HG02623 (cell line): ENCODE data around the gene RABEP2.
"Not testable (repeated sequence)": the region's sequence is repeated elsewhere in the genome, so short reads cannot be mapped to it uniquely, and the experiment has no call there.

Experiments
- ATAC-seq: cut with Tn5 transposase; IDR thresholded peaks from one replicate; pipeline ENCODE4 v1.9.1; 2021; ENCODE audit warnings: moderate library complexity; ENCODE audit not compliant: unreplicated experiment

RABEP2 gene

GRCh38 chr16:28879841-28880588 is 45.0 kb downstream of the RABEP2 start:
- ATAC-seq = peak; percentile 85

- ATAC-seq = peak; percentile 27
Observed at GRCh38 chr16:28879261-28879840, 45.7 kb downstream of the RABEP2 start.

GRCh38 chr16:28878083-28878926 is 46.7 kb downstream of the RABEP2 start, which contains the start of gene ATP2A1:
Gene ATP2A1 (plus strand): TSS chr16:28878488. CDS start chr16:28878672, 184 bp downstream.
- no peak for ATAC-seq

GRCh38 chr16:28877655-28878000 is 47.4 kb downstream of the RABEP2 start:
- ATAC-seq = no peak

- ATAC-seq = no peak
Observed at GRCh38 chr16:28876973-28877654, 47.9 kb downstream of the RABEP2 start.

- ATAC-seq = no peak
Observed at GRCh38 chr16:28876019-28876659, 48.9 kb downstream of the RABEP2 start.

- ATAC-seq = no peak
Observed at GRCh38 chr16:28875134-28876018, 49.7 kb downstream of the RABEP2 start.

GRCh38 chr16:28874406-28874805 is 50.6 kb downstream of the RABEP2 start:
- ATAC-seq = no peak

- no peak for ATAC-seq
Observed at GRCh38 chr16:28873543-28874201, 51.4 kb downstream of the RABEP2 start.

GRCh38 chr16:28872952-28873351 is 52.1 kb downstream of the RABEP2 start:
- no peak for ATAC-seq

- no peak for ATAC-seq
Observed at GRCh38 chr16:28869201-28869600, 55.8 kb downstream of the RABEP2 start.

- ATAC-seq = not testable (repeated sequence)
Observed at GRCh38 chr16:28867646-28868045, 57.4 kb downstream of the RABEP2 start.

- no peak for ATAC-seq
Observed at GRCh38 chr16:28867241-28867640, 57.8 kb downstream of the RABEP2 start.

GRCh38 chr16:28866454-28866804 is 58.6 kb downstream of the RABEP2 start:
- no peak for ATAC-seq

- no peak for ATAC-seq
Observed at GRCh38 chr16:28865722-28866453, 59.1 kb downstream of the RABEP2 start.

GRCh38 chr16:28865001-28865688 is 59.9 kb downstream of the RABEP2 start:
- ATAC-seq = no peak

- no peak for ATAC-seq
Observed at GRCh38 chr16:28863929-28864793, 60.9 kb downstream of the RABEP2 start.
